GM23248 (cell line): ENCODE data around the gene MUC2.

Experiments
- EZH2 ChIP-seq: fragments of 200-600 bp; sonication (generic); IDR thresholded peaks from 2 replicates; pipeline ENCODE4 v1.6.1; 2018; ENCODE audit warnings: antibody characterized with exemption, mild to moderate bottlenecking; ENCODE audit not compliant: insufficient read depth, poor library complexity, severe bottlenecking
- EZH2phosphoT487 ChIP-seq: fragments of 200-600 bp; sonication (generic); IDR thresholded peaks from 2 replicates; pipeline ENCODE4 v1.6.1; 2018; ENCODE audit warnings: antibody characterized with exemption, moderate library complexity, mild to moderate bottlenecking, low read depth; ENCODE audit not compliant: insufficient read depth

DNA sequence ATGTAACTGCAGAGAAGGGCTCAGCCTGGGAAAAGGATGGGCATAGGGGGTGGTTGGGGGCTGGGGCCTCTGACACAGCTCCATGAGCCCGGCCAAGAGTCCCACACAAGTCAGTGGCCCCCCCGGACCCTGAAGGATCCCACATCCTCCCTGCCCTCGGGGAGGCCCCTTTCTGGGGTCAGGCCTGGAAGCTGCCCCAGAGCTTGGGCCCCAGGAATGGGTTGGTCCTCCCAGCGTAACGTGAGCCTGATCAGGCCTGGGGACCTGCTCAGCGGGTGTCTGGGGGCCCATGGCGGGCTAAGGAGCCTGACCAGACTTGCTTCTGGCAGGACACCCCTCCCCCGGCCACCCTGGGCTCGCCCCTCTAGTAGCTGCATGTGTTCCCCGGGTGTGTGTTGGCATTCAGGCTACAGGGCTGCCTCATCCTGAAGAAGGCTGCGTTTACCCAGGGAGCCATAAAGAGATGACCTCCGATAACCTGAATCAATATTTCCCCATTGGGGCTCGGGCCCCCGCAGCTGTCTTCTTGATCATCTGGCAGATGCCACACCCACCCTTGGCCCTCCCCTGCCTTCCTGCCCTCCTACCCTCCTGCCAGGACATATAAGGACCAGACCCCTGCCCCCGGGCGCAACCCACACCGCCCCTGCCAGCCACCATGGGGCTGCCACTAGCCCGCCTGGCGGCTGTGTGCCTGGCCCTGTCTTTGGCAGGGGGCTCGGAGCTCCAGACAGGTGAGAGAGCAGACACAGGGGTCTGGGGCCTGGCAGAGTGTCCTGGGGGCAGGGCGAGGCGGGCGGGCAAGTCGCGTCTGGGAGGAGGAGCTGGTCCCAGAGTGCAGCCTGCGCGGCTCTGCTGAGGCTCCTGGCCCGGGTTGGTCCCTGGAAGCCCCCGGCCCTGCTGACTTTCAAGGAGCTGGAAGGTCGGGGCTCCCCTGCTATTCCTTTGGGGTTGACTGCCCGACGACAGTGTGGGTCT lies at the start of gene MUC2:
- no peak for TF ChIP-seq EZH2phosphoT487
- TF ChIP-seq EZH2, result no peak
